Measurements from ENCODE around the gene UBE2K.
"Not testable (repeated sequence)": the region's sequence is repeated elsewhere in the genome, so short reads cannot be mapped to it uniquely, and the experiment has no call there.

Gene UBE2K

DNA sequence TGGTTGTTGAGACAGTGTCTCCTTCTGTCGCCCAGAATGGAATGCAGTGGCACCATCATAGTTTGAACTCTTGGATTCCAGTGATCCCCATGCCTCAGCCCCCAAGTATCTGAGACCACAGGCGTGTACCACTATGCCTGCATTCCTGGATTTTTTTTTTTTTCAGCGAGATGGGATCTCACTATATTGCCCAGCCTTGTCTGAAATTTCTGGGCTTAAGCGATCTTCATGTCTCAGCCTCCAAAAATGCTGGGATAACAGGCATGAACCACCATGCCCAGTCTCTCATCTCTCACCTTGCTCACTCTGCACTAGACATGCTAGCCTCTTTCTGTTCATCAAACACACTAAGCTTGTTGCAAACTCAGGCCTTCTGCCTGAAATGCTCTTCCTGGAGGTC lies 104.1 kb downstream of the UBE2K start:
- DNase-seq (ENCODE audit: low read depth), result no peak

DNA sequence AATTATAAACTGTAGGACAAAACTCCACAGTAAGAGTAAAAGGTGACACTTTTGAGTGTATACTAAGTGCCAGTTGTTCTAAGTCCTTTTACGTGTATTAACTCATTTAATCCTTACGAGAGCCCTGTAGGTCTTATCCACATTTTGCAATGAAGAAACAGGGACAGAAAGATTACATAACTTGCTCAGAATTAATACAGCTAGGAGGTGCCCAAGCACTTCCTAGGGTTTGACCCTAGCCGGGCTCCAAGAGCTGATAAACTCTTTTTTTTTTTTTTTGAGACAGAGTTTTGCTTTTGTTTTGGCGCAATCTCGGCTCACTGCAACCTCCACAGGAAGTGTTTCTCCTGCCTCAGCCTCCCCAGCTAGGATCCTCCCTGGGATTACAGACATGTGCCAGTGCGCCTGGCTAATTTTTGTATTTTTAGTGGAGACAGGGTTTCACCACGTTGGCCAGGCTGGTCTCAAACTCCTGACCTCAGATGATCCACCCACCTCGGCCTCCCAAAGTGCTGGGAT lies 110.4 kb downstream of the UBE2K start:
- no peak for DNase-seq (ENCODE audit: low read depth)

DNA sequence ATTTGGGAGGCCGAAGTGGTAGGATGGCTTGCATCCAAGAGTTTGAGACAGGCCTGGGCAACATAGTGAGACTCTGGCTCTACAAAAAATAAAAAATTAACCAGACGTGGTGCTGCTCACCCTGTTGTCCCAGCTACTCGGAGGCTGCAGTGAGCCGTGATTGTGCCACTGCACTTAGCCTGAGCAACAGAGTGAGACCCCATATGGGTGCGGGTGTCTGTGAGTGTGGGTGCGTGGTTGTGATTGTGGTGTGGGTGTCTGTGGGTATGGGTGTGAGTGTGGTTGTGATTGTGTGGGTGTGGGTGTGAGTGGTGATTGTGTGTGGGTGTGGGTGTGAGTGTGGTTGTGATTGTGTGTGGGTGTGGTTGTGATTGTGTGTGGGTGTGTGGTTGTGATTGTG lies 114.6 kb downstream of the UBE2K start:
- no peak for DNase-seq (ENCODE audit: low read depth)

DNA sequence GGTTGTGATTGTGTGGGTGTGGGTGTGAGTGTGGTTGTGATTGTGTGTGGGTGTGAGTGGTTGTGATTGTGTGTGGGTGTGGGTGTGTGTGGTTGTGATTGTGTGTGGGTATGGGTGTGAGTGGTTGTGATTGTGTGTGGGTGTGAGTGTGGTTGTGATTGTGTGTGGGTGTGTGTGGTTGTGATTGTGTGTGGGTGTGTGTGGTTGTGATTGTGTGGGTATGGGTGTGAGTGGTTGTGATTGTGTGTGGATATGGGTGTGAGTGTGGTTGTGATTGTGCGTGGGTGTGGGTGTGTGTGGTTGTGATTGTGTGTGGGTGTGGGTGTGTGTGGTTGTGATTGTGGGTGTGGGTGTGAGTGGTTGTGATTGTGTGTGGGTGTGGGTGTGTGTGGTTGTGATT lies 115.1 kb downstream of the UBE2K start:
- not testable (repeated sequence) for DNase-seq (ENCODE audit: low read depth)

DNA sequence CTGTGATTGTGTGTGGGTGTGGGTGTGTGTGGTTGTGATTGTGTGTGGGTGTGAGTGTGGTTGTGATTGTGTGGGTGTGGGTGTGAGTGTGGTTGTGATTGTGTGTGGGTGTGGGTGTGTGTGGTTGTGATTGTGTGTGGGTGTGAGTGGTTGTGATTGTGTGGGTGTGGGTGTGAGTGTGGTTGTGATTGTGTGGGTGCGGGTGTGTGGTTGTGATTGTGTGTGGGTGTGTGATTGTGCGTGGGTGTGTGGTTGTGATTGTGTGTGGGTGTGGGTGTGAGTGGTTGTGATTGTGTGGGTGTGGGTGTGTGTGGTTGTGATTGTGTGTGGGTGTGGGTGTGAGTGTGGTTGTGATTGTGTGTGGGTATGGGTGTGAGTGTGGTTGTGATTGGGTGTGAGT lies 115.8 kb downstream of the UBE2K start:
- not testable (repeated sequence) for DNase-seq (ENCODE audit: low read depth)

DNA sequence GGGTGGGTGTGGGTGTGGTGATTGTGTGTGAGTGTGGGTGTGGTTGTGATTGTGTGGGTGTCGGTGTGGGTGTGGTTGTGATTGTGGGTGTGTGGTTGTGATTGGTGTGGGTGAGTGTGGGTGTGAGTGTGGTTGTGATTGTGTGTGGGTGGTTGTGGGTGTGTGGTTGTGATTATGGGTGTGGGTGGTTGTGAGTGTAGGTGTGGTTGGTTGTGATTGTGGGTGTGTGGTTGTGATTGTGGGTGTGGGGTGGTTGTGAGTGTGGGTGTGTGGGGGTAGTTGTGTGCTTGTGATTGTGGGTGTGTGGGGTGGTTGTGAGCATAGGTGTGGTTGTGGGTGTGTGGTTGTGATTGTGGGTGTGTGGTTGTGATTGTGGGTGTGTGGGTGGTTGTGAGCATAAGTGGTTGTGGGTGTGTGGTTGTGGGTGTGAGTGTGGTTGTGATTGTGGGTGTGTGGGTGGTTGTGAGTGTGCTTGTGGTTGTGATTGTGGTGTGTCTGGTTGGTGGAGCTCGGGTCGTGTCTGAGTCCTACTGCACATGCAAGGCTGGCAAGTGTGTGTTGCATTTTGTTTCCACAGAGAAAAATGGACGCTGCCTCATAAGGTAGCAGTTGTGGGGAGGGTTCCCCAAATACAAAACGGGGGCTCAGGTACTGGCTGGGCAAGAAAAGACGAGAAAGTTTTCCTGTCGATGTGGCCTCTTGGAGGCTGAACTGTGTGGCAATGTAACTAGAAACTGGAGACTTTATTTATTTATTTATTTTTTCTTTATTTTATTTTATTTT lies 116.7 kb downstream of the UBE2K start:
- no peak for DNase-seq (ENCODE audit: low read depth)

DNA sequence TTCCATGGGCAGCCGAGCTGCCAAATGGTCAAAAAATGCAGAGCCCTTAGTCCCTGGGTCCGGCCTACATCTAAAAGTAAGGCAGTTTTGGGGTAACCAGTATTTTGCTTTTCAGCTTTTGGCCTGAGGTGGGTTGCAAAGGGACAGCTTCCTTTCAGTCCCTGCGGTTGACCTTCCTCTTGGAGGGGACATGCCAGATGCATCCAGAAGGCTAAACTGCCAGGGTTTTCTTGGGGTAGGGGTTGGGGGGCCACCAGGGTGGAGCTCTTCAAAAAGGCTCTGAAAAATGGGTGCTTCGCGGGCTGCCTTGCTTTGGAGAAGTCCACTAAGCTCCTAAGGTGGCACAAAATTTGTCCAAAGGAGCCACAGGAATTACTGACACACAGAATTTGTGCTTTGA lies 120.7 kb downstream of the UBE2K start:
- no peak for DNase-seq (ENCODE audit: low read depth)

DNA sequence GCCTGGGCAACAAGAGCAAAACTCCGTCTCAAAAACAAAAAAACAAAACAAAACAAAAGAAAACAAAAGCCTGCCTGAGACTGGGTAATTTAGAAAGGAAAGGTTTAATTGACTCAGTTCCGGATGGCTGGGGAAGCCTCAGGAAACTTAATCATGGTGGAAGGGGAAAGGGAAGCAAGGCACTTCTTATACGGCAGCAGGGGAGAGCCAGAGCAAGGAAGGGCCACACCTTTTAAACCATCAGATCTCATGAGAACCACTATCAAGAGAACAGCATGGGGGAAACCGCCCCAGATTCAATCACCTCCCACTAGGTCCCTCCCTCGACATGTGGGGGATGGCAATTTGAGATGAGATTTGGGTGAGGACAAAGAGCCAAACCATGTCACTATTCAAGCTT lies 122.2 kb downstream of the UBE2K start:
- DNase-seq (ENCODE audit: low read depth), result no peak

DNA sequence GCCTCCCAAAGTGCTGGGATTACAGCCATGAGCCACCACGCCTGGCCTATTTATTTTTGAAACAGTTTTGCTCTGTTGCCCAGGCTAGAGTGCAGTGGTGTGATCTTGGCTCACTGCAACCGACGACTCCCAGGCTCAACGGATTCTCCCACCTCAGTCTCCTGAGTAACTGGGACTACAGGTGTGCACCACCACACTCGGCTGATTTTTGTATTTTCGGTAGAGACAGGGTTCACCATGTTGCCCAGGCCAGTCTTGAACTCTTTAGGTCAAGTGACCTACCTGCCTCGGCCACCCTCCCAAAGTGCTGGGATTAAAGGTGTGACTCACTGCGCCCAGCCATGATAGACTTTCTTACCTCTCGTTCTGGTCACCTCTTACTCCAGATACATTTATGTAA lies 124.0 kb downstream of the UBE2K start:
- no peak for DNase-seq (ENCODE audit: low read depth)

DNA sequence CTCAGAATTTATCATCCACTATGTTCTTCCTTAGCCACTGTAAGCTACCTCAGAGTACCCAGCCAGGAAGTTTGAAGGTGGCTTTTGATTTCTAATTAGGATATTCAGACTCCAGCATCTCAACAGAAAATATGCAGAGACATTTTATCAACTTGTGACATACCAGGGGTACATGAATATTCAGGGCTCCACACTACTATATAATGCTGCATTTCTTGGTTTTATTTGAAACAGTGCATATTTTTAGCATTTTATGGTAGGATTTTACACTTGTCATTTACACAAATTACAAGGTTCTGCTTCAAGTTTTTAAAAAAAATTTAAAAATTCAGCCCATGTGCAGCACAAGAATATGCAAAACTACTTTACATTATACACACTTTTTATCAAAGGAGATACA lies 124.7 kb downstream of the UBE2K start:
- no peak for DNase-seq (ENCODE audit: low read depth)

DNA sequence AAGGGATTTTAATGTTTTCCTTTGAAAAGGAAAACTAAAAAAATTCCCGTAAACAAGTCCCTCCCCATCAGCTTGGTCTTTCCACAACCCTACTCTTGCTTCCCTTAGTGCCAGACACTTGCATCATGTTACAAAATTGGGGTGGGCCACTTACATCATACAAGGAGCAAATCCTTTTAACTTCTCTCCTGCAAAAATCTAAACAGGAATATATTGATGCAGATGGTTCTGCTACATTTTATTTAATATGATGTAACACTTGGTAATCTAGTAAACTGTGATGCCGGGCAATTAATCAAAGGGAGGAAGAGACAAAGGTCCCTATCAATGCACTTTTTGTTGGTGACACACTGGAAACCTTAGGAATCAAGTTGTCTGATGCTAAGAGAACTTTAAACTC lies 125.3 kb downstream of the UBE2K start:
- peak; percentile 32 for DNase-seq (ENCODE audit: low read depth)

DNA sequence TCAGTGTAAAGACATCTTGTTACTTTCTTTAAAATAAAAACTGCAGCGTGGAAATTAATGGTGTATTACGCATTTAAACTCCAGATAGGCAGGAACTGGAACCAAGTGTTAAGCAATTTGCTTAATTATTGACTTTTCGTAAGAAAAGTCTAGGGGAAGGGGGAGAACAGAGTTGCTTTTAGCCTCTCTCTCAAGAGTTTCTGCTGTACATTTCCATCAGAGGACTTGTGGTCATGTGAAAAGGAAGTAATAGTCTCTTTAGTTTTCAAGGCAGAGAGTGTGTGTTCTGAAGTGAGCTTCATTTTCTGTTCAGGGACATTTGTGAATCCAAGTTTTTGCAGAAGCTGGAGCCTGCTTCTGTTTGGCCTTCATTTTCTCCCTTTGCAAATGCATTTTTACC lies 127.2 kb downstream of the UBE2K start:
- DNase-seq (ENCODE audit: low read depth), result no peak

DNA sequence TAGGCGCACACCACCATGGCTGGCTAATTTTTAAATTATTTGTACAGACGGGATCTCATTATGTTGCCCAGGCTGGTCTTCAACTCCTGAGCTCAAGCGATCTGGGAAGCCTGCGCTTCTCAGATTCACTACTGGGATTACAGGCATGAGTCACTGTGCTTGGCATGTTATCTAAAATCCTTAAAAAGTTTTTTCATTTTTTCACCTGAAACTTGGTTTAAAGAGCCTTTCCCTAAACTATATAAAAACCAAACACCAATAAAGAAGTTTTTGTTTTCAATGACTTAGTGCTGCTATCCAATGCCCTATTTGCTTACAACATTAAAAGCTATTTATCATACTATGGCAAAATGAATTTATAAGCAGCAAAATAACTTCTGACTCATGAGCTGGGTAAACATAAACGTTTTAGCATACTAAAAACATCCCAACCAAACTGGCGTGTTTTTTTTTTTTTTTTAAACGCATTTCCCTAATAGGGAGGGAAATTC lies 127.8 kb downstream of the UBE2K start:
- DNase-seq (ENCODE audit: low read depth), result peak; percentile 24
